AG20443 (cell line): Measurements from ENCODE around the gene SPATA2L.

Experiments used
- DNase-seq: peaks from one replicate; pipeline ENCODE4 v3.0.0; 2012; ENCODE audit warnings: low spot score, mixed read lengths

Gene SPATA2L

GRCh38 chr16:89701425-89702406, at the start of gene SPATA2L:
Gene SPATA2L, minus strand, starts transcription at chr16:89701705. Its CDS starts 473 bp downstream, at chr16:89701232.
- DNase-seq = peak; percentile 95

- no peak for DNase-seq
These were observed 48.1 kb upstream of the SPATA2L start for GRCh38 chr16:89749637-89750036.

- DNase-seq = no peak
These were observed 47.4 kb upstream of the SPATA2L start for GRCh38 chr16:89748921-89749320.

- no peak for DNase-seq
These were observed 46.6 kb upstream of the SPATA2L start for GRCh38 chr16:89748076-89748475.

- no peak for DNase-seq
These were observed 44.5 kb upstream of the SPATA2L start for GRCh38 chr16:89746043-89746442.

- DNase-seq = no peak
These were observed 43.3 kb upstream of the SPATA2L start for GRCh38 chr16:89744813-89745212.

GRCh38 chr16:89742948-89743347, 41.4 kb upstream of the SPATA2L start:
- no peak for DNase-seq

GRCh38 chr16:89741342-89742014, 40.0 kb upstream of the SPATA2L start:
- no peak for DNase-seq

- no peak for DNase-seq
These were observed 37.9 kb upstream of the SPATA2L start for GRCh38 chr16:89739383-89739782.

- no peak for DNase-seq
These were observed 37.2 kb upstream of the SPATA2L start for GRCh38 chr16:89738538-89739317.

- no peak for DNase-seq
These were observed 36.5 kb upstream of the SPATA2L start for GRCh38 chr16:89738072-89738377.

GRCh38 chr16:89737341-89738071, 36.0 kb upstream of the SPATA2L start:
- DNase-seq = no peak

- DNase-seq = no peak
These were observed 35.0 kb upstream of the SPATA2L start for GRCh38 chr16:89736554-89736953.

- DNase-seq = no peak
These were observed 32.3 kb upstream of the SPATA2L start for GRCh38 chr16:89733792-89734191.

- no peak for DNase-seq
These were observed 31.8 kb upstream of the SPATA2L start for GRCh38 chr16:89733322-89733721.

- DNase-seq = no peak
These were observed 31.4 kb upstream of the SPATA2L start for GRCh38 chr16:89732918-89733242.

GRCh38 chr16:89732142-89732917, 30.8 kb upstream of the SPATA2L start:
- no peak for DNase-seq

- DNase-seq = no peak
These were observed 29.2 kb upstream of the SPATA2L start for GRCh38 chr16:89730610-89731234.

- DNase-seq = no peak
These were observed 28.5 kb upstream of the SPATA2L start for GRCh38 chr16:89729863-89730593.

GRCh38 chr16:89729293-89729692, 27.8 kb upstream of the SPATA2L start:
- no peak for DNase-seq
